ENCODE measurements around the gene PDE1A.

The PDE1A gene

GRCh38 chr2:182261860-182262387 lies 164.9 kb downstream of the PDE1A start:
- no peak for FAIRE-seq

GRCh38 chr2:182259629-182260150 lies 167.1 kb downstream of the PDE1A start:
- no peak for FAIRE-seq

GRCh38 chr2:182252534-182252933 lies 174.3 kb downstream of the PDE1A start:
- FAIRE-seq, result no peak

GRCh38 chr2:182248898-182249297 lies 177.9 kb downstream of the PDE1A start:
- FAIRE-seq, result no peak

GRCh38 chr2:182248362-182248761 lies 178.5 kb downstream of the PDE1A start:
- no peak for FAIRE-seq

GRCh38 chr2:182247831-182248230 lies 179.0 kb downstream of the PDE1A start:
- no peak for FAIRE-seq

GRCh38 chr2:182245963-182246362 lies 180.9 kb downstream of the PDE1A start:
- FAIRE-seq, result no peak

- no peak for FAIRE-seq
Observed at GRCh38 chr2:182242609-182243008, 184.2 kb downstream of the PDE1A start.

- FAIRE-seq, result no peak
Observed at GRCh38 chr2:182241936-182242335, 184.9 kb downstream of the PDE1A start.

GRCh38 chr2:182240862-182241371 lies 185.9 kb downstream of the PDE1A start:
- no peak for FAIRE-seq

- FAIRE-seq, result no peak
Observed at GRCh38 chr2:182230561-182230960, 196.3 kb downstream of the PDE1A start.

- no peak for FAIRE-seq
Observed at GRCh38 chr2:182229297-182229696, 197.5 kb downstream of the PDE1A start.

GRCh38 chr2:182228741-182229140 lies 198.1 kb downstream of the PDE1A start:
- no peak for FAIRE-seq

- FAIRE-seq, result no peak
Observed at GRCh38 chr2:182228073-182228473, 198.8 kb downstream of the PDE1A start.

- FAIRE-seq, result no peak
Observed at GRCh38 chr2:182226807-182227206, 200.0 kb downstream of the PDE1A start.

GRCh38 chr2:182224669-182225068 lies 202.2 kb downstream of the PDE1A start:
- FAIRE-seq, result no peak

- no peak for FAIRE-seq
Observed at GRCh38 chr2:182220998-182221397, 205.8 kb downstream of the PDE1A start.

- FAIRE-seq, result no peak
Observed at GRCh38 chr2:182220335-182220734, 206.5 kb downstream of the PDE1A start.

- no peak for FAIRE-seq
Observed at GRCh38 chr2:182210669-182211068, 216.2 kb downstream of the PDE1A start.

GRCh38 chr2:182208421-182208820 lies 218.4 kb downstream of the PDE1A start:
- FAIRE-seq, result no peak

GRCh38 chr2:182207049-182207746 lies 219.6 kb downstream of the PDE1A start:
- no peak for FAIRE-seq

- no peak for FAIRE-seq
Observed at GRCh38 chr2:182197529-182197928, 229.3 kb downstream of the PDE1A start.

GRCh38 chr2:182193291-182193690 lies 233.5 kb downstream of the PDE1A start:
- FAIRE-seq, result no peak

GRCh38 chr2:182191061-182191460 lies 235.8 kb downstream of the PDE1A start:
- FAIRE-seq, result no peak

- no peak for FAIRE-seq
Observed at GRCh38 chr2:182187130-182187529, 239.7 kb downstream of the PDE1A start.

Measured in G401.6 (cell line).